Measurements from ENCODE around the gene PFKFB3. TPM values are rescaled to one million over a fixed set of nuclear protein-coding genes. Genes with fewer than 3 reads are reported as not detected.
"Not testable (repeated sequence)": the region's sequence is repeated elsewhere in the genome, so short reads cannot be mapped to it uniquely, and the experiment has no call there.

Gene PFKFB3
- total and polyA plus RNA-seq, 7 donors = 25.4 to 704 (median 163) TPM

- no peak for DNase-seq
- Histone ChIP-seq H3K27me3 (ENCODE audit: insufficient read depth in 3 of 3, low read length in 2 of 3) (no peaks in the 10 kb centered on the region), H3K36me3 (ENCODE audit: insufficient read depth in 1 of 2, low read depth in 1 of 2) (no peaks in the 10 kb centered on the region), H3K27ac (no peak overlapping the region), H3K4me3 (no peak overlapping the region), H3K9me3 (no peaks in the 10 kb centered on the region), H3K4me1 (no peaks in the 10 kb centered on the region)
- intact Hi-C loops (cut with DNase I) = no loop called here
- WGBS, 3 donors = 60 to 68% (median 63%) methylated on average over 11 of the region's 11 CpGs
- ATAC-seq = peak in 2 of 4 donors; percentile 12
- no peak for TF ChIP-seq CTCF (IDR thresholded peaks at IDR 0.05)
These were observed 44.4 kb downstream of the PFKFB3 start for GRCh38 chr10:6247041-6247712.

- intact Hi-C loops (cut with DNase I); H3K9me3 ChIP-seq; DNase-seq; H3K27me3 ChIP-seq (ENCODE audit: insufficient read depth in 3 of 3, low read length in 2 of 3); H3K4me1 ChIP-seq; ATAC-seq; H3K36me3 ChIP-seq (ENCODE audit: insufficient read depth in 1 of 2, low read depth in 1 of 2); H3K27ac ChIP-seq; H3K4me3 ChIP-seq: not testable (repeated sequence)
- WGBS, 3 donors = 92 to 96% (median 94%) methylated on average over 8 of the region's 8 CpGs
These were observed 46.2 kb downstream of the PFKFB3 start for GRCh38 chr10:6248908-6249307.

GRCh38 chr10:6249698-6250097 lies 47.0 kb downstream of the PFKFB3 start:
- no peaks in the 10 kb centered on the region for H3K27me3 ChIP-seq (ENCODE audit: insufficient read depth in 3 of 3, low read length in 2 of 3)
- H3K27ac ChIP-seq = no peak overlapping the region
- H3K4me3 ChIP-seq = no peak overlapping the region
- H3K36me3 ChIP-seq (ENCODE audit: insufficient read depth in 1 of 2, low read depth in 1 of 2) = no peaks in the 10 kb centered on the region
- ATAC-seq = no peak
- DNase-seq = no peak
- H3K9me3 ChIP-seq = no peaks in the 10 kb centered on the region
- intact Hi-C loops (cut with DNase I) = no loop called here
- no peak for TF ChIP-seq CTCF (IDR thresholded peaks at IDR 0.05)
- no peaks in the 10 kb centered on the region for H3K4me1 ChIP-seq
- 90 to 100% (median 98%) methylated on average over 1 of the region's 1 CpG for WGBS, 3 donors

DNA sequence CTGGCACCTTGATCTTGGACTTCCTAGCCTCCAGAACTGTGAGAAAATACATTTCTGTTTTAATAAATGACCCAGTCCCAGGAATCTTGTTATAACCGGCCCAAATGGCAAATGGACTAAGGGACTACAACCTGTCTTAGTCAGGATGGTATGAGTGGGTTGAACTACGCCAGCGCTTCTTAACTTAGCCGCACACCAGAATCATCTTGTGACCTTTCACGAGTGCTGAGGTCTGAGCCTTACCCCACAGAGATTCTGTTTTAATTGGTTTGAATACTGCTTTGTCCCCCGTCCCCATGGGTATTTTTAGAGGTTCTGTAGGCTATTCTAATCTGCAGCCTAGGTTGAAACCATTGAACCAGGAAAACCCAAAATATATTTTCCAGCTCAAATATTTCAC lies 48.0 kb downstream of the PFKFB3 start:
- DNase-seq = no peak
- Histone ChIP-seq H3K27ac (no peak overlapping the region), H3K4me1 (no peaks in the 10 kb centered on the region), H3K27me3 (ENCODE audit: insufficient read depth in 3 of 3, low read length in 2 of 3) (no peaks in the 10 kb centered on the region), H3K36me3 (ENCODE audit: insufficient read depth in 1 of 2, low read depth in 1 of 2) (no peaks in the 10 kb centered on the region), H3K4me3 (no peak overlapping the region), H3K9me3 (no peaks in the 10 kb centered on the region)
- no peak for TF ChIP-seq CTCF (IDR thresholded peaks at IDR 0.05)
- WGBS, 3 donors = 84 to 90% (median 89%) methylated on average over 6 of the region's 6 CpGs
- intact Hi-C loops (cut with DNase I) = no loop called here
- no peak for ATAC-seq

DNA sequence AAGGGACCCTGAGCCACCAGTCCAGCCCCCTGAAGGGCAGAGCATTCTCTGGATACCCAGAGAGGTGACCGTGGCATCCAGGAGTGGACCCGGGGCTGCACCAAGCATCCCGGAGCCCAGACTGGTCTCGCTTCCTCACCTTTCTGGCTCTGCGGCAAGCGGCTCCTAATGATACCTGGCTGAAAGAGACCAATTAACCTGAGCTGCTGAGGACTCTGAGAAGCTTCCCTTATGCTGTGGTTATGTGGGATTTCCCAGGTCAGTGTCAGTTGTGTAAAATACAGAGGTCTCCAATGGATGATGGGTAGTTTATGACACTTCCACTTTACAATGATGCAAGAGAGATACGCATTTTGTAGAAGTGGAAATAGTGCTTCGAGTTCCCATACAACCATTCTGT lies 51.5 kb downstream of the PFKFB3 start:
- H3K27ac ChIP-seq = no peak overlapping the region
- DNase-seq = no peak
- ATAC-seq = no peak
- H3K4me3 ChIP-seq = no peak overlapping the region
- TF ChIP-seq CTCF (IDR thresholded peaks at IDR 0.05) = no peak
- 88 to 94% (median 93%) methylated on average over 8 of the region's 8 CpGs for WGBS, 3 donors
- no peaks in the 10 kb centered on the region for H3K27me3 ChIP-seq (ENCODE audit: insufficient read depth in 3 of 3, low read length in 2 of 3)
- no peaks in the 10 kb centered on the region for H3K36me3 ChIP-seq (ENCODE audit: insufficient read depth in 1 of 2, low read depth in 1 of 2)
- intact Hi-C loops (cut with DNase I) = no loop called here
- H3K4me1 ChIP-seq = no peaks in the 10 kb centered on the region
- no peaks in the 10 kb centered on the region for H3K9me3 ChIP-seq

Data from psoas muscle (tissue), 8 donors.